DMS 273 (cell line): ENCODE results near the gene FOLR3.
"Not testable (repeated sequence)": the region's sequence is repeated elsewhere in the genome, so short reads cannot be mapped to it uniquely, and the experiment has no call there.

Source experiments
- DNase-seq: peaks from one replicate; lab custom pipeline; 2025; ENCODE audit not compliant: unreplicated experiment; lab: John Stamatoyannopoulos, UW

The FOLR3 gene

DNA sequence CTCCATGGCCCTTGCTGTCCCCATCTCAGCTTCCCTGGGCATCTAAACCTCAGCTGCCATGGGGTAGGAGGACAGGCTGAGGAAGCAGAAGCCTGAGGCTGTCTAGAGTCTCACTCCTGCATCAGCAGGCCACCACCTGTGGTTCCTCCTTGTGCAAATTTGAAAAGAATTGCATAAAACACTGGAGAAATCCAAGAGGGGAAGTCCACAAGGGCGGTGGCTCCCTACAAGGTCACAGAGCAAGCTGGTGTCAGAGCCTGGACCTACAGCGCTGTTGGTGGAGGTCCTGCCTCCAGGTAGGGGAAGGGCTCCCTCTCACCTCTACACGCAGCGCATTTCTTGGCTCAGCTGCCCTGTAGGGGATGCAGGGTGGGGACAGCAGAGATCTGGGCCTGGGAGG, at the start of gene FOLR3:
FOLR3 (plus strand) TSS at position 253 of the 400 bp plus-strand sequence. CDS start 228 bp downstream, outside the sequence.
- not testable (repeated sequence) for DNase-seq

DNA sequence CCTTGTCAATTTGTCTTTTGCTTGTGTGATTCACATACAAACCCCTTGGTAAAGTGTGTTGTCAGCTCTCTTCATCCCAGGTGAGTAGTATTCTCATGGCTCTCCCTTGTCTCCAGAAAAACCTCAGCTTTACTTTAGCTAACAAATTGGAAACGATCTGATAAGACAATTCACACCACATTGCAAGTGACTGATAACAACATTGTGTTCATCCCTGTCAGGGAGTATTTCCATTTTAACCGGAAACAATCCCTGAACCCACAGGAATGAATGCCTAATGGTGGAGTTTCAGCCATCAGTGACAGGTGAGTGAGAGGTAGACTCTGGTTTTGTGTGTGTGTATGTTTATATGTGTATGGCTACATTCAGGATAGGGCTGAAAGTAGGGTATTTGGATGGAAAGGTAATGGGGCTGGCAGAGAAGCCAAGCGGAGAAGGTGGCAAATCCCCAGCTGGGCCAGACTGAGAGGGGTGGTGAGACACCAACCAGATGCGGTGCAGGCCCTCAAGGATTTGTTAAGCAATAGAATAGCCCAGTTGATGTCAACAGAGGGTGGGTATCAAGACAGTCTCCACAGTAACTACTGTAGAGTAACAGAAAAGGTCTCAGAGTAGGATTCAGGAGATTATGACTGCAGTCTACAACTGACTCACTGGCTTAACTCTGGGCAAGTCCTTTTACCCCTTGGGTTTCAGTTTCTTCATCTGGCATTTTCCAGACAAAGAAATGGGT, 47.3 kb upstream of the FOLR3 start:
- DNase-seq, result no peak

DNA sequence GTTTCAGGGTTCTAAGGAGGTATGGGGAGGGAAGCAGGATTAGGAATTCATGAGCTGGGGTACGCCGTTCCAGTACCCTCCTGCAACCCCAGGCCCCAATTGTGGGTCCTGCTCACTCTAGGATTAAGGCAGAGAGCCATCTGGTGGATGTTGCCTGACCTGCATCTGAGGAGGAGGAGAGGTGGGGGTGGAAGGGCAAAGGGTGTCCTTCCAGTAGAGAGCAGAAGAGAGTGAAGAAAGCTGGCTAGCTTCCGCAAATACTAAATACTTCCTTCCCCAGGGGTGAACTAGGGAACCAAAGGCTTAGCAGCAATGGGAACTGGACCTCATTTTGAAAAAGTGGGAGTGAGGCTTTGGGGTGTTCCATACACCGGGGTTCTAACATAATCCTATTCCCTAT, 44.2 kb upstream of the FOLR3 start:
- peak; percentile 74 for DNase-seq

DNA sequence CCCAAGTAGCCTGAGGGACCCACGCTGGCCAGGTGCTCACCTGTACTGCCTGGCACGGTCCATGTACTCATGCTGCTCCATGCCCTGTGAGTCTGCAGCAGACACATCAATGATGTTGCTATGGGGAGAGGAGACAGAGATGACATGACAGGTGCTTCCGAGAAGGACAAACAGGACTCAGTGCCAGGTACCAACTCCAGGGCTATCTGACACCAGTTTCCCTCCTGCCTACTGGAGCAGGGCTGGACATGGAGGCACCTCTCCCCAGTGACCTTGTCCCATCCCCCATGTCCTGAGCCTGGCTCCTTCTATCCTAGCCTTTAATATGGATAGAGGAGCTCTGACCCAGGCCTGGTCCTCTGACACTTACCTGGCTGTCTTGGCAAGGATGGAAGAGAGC, 36.8 kb upstream of the FOLR3 start:
- DNase-seq, result no peak

DNA sequence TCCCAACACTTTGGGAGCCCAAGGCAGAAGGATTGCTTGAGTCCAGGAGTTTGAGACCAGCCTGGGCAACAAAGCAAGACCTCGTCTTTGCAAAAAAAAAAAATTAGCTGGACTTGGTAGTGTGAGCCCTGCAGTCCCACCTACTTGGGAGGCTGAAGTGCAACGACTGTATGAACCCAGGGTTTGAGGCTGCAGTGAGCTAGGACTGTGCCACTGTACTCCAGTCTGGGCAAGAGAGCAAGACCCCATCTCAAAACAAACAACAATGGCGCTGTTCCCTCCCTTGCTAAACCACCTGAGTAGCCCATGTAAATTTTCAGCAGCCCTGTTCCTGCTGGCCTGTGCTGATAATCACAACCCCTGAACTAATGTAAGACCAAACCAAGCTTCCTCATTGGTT, 35.5 kb upstream of the FOLR3 start:
- no peak for DNase-seq

DNA sequence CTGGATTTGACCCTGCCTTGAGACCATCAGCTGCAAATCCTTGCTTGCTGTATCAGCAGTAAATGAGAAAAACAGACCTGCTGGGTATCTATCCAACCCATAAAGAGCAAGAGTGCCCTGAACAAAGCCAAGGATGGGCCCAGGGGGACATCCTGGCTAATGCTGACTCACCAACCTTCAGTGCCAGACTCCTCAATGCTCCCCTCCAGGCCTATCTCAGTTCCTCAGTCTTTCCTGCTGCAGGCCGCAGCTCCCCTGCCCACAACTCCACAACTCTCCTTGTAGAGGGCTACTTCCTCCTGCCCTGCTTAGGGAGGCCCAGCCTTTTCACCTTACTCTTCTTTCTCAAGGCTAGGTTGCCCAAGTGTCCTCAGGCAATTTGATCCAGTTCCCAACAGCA, 35.1 kb upstream of the FOLR3 start:
- DNase-seq, result no peak

DNA sequence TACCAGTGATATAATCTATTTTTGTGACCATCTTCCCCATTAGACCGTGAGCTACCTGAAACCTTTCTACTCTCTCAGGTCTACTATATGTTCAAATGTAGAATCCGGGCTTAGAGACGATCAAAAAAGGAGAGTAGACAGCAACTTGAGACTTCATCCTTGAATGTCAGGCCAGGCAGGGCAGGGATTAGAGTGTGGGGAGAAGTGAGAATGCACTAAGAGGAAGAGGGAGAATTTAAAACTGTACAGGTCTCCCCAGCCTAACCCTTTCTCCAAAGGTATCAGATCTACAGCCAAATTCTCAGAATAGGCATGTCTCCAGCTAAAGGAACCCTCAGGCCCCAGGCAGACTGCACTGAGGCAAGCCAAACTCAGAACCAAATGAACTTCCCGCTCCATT, 33.4 kb upstream of the FOLR3 start:
- DNase-seq, result no peak

DNA sequence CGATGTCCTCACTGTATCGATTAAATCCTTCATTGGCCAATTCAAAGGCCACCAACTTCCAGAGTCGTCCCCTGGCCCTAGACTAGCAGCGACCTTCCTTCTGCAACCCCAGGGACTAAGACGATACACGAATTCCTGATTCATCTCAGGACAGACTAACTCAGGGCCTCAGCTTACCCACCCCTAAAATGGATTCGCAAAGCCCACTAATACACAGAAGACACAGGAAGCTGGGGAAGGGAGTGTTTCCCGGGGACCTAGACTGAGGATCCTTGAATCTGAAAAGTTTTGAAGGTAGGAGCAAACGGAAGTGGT, 32.9 kb upstream of the FOLR3 start:
- DNase-seq, result no peak

DNA sequence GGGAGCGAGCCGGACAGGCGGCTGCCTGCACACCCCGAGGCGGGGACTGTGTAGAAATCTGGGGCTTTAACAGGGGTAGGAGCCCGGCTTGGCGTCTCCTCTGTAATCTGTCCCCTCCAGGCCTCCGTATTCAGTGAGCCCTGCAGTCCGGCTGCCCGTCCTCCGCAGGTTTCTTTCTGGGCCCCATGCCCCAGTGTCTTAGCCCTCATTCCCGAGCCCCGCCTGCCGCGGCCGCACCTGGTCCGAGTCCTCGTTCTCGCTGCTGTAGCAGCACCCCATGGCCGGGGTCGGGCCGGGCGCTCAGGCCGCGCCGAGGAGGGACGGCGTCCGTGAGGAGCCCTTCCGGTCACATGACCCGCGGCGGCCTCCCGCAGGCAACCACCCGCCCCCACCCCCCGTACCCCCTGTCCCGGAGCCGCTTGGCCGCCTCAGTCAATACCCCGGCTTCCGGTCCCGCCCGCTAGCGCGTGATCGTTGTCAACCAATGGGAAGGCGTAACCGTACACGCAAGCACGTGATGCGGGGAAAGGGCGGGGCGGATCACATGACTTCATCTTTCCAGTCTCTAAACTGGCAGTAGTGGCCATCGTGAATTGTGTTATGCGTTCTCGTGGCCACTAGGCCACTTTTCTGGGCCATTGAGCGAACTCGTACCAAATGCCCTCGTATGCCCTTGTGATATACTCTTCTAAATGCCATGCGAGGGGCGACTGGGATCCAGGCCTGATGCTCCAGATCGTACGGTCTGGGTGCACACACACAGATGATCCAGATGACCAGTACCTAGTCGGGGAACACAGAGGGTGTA, 32.4 kb upstream of the FOLR3 start, which contains the start of gene LAMTOR1:
LAMTOR1 (minus strand) TSS at position 352 of the 808 bp plus-strand sequence; CDS start at position 279, 73 bp downstream.
- DNase-seq, result peak; percentile 98

DNA sequence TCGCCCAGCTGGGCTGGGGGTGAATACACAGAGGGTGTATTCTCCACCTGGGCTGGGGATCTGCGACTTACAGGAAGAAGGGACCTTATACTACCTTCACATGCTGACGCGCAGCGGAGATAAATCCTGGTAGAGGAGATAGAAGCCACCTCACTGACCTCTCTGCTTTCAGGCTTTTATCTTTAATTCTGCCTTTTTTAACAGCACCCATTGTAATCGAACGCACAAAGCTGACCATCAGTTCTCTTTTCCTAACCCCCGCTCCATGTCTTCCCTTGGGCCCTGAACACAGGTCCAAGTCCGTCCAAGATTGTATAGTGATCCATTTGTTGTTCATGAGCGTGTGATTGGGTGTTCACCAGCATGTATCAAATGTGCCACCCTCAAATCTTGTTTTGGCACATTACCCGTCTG, 31.8 kb upstream of the FOLR3 start:
- no peak for DNase-seq

DNA sequence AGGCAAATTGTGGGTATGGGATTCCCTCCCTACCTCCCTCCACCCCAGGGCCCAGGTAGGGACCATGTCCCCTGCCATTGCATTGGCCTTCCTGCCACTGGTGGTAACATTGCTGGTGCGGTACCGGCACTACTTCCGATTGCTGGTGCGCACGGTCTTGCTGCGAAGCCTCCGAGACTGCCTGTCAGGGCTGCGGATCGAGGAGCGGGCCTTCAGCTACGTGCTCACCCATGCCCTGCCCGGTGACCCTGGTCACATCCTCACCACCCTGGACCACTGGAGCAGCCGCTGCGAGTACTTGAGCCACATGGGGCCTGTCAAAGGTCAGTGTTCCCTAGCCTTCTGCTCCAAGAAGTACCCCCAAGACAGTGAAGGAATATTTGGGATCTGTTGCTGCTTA, 29.6 kb upstream of the FOLR3 start, which contains the start of gene TOMT:
TOMT (plus strand) TSS at position 37 of the 400 bp plus-strand sequence; CDS start at position 65, 28 bp downstream.
- no peak for DNase-seq

DNA sequence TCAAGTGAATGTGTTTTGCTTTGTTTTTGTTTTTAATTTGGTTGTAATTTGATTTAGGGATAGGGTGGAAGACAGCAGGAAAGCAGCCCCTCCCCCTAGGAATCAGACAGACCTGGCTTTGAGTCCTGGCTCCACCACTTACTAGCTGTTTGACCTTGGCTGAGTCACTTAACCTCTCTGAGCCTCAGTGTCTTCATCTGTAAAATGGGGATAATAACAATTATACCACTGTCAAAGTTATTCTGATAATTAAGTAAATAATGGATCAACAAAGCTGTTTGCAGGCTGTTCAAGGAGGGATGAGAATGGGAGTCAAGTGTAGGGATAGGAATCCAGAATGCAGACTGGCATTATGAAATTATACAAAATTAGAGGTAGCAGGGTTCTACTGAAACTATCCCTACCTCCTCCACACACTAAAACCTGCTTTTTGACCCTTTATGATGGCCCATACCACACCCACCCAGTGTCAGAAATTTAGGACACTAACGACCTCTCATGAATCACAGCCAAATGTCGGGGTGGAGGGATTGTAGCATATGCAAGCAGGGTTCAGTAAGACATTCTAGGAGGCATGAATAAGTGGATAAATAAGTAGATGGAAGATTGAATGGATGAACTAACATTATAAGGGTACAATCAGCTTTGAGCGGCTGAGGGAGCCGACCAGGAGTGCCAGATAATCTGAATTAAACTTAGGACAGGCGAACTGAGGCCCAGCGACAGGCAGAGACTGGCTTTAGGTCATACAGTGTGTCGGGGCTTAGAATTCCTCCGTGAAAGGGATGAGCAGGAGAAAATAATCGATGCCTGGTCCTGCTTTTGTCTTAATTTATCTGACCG, 24.0 kb upstream of the FOLR3 start:
- DNase-seq, result no peak

DNA sequence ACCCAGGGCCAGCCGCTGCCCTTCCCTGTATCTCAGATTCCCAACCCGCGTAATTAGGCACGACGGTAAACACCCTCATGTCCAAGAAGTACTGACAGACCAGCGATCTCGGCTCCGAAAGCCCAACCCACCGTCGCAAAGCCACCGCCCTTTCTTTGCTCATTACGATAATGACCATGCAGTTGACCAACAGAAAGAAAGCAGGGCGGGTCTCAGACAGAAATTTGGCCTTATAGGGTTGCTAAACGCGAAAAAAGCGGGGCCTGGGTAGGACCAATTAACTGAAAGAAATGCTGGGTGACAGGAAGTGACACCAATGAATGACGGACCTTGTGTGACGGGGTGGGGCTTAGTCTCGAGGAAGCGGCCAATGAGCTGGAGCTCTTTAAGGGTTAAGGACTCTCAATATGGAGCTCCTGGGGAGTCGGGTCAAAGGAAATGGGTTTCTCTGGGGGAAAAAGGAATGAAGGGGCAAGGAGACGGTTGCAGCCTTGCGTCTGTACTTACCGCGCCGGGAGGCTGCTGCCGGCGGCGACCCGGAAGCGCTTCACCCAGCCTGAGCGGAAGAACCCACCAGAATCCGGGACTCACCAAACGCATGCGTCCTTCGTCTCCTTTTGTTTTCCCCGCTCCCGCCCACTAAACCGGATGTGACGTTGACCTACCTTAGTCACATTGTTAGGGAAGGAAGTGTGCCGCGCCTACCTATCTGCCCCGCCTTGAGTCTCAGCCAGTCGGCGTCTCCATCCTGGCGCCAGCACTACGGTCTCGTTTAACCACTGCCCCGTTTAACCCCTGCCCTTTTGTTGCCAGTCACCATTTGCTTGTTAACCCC, 23.2 kb upstream of the FOLR3 start, which contains the start of gene ANAPC15:
ANAPC15 (minus strand) TSS at position 553 of the 835 bp plus-strand sequence. CDS start 1,419 bp downstream, outside the sequence.
- DNase-seq, result peak; percentile 98

DNA sequence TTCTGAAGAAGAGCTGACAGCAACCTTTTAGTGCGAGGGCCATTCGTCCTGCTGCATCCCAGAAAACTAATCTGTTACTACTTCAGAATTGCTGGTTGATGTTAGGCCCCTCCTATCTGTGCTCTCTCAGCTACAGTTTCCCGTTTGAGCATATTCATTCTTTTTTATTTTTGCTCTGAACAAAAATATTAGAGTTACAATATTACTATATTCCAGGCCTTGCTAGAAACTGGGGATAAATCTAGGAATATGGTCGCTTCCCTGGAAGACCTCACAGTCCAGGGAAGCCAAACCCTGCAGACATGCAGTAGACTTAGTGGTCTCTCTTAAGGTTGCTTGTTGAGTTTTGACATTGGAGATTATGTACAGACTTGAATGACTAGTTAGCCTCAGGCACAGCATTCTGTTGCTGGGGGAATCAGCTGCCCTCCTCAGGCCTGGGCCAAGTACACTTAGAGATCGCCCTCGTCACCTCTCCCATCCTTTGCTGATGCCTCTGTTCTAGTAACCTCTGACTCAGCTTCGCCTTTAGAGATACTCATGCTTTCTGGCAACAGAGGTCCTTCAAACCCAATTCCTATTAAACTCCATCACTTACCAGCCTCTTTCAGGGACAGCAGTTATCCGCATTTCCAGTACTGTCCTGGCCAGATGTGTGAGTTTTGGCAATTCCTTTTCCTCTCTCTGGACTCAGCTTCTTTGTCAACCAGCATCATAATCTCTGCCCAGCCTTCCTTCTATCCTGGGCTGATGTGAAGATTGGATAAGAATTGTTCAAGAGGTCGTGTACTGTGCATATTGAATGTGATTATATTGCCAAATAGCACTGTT, 22.3 kb upstream of the FOLR3 start:
- DNase-seq, result peak; percentile 26

DNA sequence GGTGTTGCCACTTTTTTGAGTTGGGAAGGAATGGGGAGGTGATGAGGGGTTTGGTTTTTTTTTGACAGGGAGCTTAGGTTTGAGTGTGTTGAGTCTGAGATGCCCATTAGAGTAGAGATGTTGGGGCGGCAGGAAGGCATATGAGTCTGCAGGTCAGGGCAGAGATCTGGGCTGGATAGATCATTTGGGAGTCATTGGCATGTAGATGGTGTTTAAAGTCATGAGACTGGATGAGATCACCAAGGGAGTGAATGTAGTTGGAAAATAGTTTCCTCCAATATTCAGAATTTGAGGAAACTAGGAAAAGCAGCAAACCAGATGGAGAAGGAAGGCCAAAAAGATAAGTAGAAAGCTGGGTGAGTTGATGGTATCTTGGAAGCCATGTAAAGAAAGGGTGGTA, 21.0 kb upstream of the FOLR3 start:
- no peak for DNase-seq

DNA sequence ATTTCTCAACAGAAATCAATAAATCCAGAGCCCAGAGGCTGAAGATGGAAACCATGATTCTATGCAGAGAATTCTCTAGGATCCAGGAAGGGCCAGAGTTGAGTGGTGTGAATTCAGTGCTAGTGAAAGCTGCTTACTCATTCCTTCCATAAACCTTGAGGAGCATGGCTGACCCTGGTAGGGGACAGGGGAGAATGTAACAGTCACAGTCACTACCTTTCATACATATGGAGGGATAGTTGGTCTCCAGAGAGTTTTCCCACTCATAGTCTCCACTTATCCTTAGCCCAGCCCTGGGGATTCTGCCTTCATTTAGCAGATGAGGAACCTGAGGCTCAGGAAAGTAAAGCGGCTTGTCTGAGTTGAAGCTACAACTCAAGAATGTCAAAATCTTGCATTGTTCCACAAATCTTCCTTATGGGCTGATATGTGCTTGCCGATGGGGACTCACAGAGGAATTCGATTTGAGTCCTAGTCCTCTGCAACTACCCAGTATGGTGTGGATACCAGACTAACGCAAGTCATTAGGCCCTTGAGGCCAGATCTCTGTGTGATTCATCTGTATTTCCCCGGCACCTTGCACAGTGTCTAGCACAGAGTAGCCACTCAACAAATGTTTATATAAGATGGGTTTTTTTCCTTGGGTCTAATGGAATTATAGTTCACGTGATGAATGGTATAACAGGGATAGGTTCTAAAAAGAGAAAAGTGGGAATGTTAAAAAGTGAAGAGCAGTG, 19.3 kb upstream of the FOLR3 start:
- no peak for DNase-seq

DNA sequence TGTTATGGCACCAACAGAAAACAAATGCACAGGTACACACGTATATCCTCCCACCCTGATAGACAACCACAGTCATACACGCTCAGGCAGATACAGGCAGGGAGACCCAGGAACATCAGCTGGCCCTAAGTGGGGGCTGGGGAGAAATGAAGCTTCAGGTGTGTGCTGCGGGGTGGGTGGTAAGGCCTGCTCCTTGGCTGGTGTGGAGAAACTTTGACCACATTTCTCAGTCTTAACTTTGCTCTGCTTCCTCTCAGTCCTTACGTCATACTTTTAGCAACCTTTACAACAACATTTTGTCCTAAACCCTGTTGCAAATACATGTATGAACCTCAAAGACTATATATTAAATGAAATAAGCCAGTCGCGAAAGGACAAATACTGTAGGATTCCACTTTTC, 16.3 kb upstream of the FOLR3 start:
- no peak for DNase-seq

DNA sequence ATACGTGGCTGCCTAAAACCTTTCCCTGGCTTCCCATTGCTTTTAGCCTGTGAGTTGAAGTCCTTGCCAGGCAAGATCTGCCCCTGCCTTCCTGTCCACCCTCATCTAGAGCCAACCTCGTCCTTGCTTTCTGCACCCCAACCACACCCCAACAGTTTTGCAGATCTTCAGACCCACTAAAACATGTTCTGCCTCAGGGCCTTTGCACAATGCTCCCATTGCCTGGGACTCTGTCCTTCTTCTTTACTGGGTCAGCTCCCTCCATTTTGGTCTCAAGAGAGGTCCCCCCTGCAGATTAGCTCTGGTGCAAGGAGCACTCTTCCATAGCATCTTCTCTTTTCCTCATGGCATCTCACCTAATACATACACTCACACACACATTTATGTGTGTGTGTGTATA, 14.6 kb upstream of the FOLR3 start:
- DNase-seq, result no peak

DNA sequence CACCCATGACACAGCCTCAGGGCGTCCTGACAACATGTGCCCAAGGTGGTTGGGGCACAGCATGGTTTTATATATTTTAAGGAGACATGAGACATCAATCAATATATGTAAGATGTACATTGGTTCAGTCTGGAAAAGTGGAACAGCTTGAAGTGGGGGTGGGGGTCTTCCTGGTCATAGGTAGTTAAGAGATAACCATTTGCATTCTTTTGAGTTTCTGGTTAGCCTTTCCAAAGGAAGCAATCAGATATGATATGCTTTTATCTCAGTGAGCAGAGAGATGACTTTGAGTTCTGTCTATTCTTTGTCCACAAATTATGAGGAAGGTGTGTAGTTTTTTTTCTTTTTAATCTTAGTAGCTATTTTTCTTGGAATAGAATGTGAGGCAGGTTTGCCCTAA, 12.9 kb upstream of the FOLR3 start:
- no peak for DNase-seq
